ENCODE data around the gene KCTD2. TPM values are rescaled to one million over a fixed set of nuclear protein-coding genes. Genes with fewer than 3 reads are reported as not detected.
"Not testable (repeated sequence)": the region's sequence is repeated elsewhere in the genome, so short reads cannot be mapped to it uniquely, and the experiment has no call there.

Gene KCTD2
- total and polyA plus RNA-seq, 4 donors = 15.1 to 22.3 (median 19.4) TPM

GRCh38 chr17:75020331-75021110 lies 26.5 kb upstream of the KCTD2 start:
- no peaks in the 10 kb centered on the region for H3K4me1 ChIP-seq (ENCODE audit: control insufficient read depth in 5 of 5, insufficient read depth in 5 of 5, low read length in 5 of 5)
- no peak for TF ChIP-seq CTCF (IDR thresholded peaks at IDR 0.05; ENCODE audit: control extremely low read depth, extremely low read depth)

GRCh38 chr17:75024686-75025397 lies 22.2 kb upstream of the KCTD2 start:
- Histone ChIP-seq H3K4me3 (no peak overlapping the region), H3K36me3 (ENCODE audit: control insufficient read depth in 4 of 4, insufficient read depth in 4 of 4, low read length in 4 of 4) (peaks cover 6 to 25% (median 13%) of the 10 kb centered on the region in 4 donors), H3K4me1 (ENCODE audit: control insufficient read depth in 5 of 5, insufficient read depth in 5 of 5, low read length in 5 of 5) (no peaks in the 10 kb centered on the region), H3K9me3 (ENCODE audit: control insufficient read depth in 4 of 4, insufficient read depth in 3 of 4, low read length in 3 of 4) (no peaks in the 10 kb centered on the region), H3K27ac (ENCODE audit: low read depth in 1 of 2, low read length in 1 of 2) (no peak overlapping the region), H3K27me3 (ENCODE audit: control insufficient read depth in 3 of 3, insufficient read depth in 3 of 3, low read length in 2 of 3) (no peaks in the 10 kb centered on the region), H3K9ac (ENCODE audit: insufficient read depth in 1 of 2, low read length in 2 of 2) (no peak overlapping the region)
- no peak for DNase-seq
- no peak for TF ChIP-seq CTCF (IDR thresholded peaks at IDR 0.05; ENCODE audit: control extremely low read depth, extremely low read depth)
- 66 to 79% methylated on average over 10 of the region's 10 CpGs for WGBS, 2 donors
- no peak for ATAC-seq (ENCODE audit: insufficient read depth, low FRiP score)

More at GRCh38 chr17:75020331-75021110, 26.5 kb upstream of the KCTD2 start:
- Histone ChIP-seq H3K9ac (ENCODE audit: insufficient read depth in 1 of 2, low read length in 2 of 2) (no peak overlapping the region), H3K36me3 (ENCODE audit: control insufficient read depth in 4 of 4, insufficient read depth in 4 of 4, low read length in 4 of 4) (peaks cover 12 to 33% (median 18%) of the 10 kb centered on the region in 4 donors), H3K4me3 (no peak overlapping the region), H3K9me3 (ENCODE audit: control insufficient read depth in 4 of 4, insufficient read depth in 3 of 4, low read length in 3 of 4) (no peaks in the 10 kb centered on the region), H3K27me3 (ENCODE audit: control insufficient read depth in 3 of 3, insufficient read depth in 3 of 3, low read length in 2 of 3) (no peaks in the 10 kb centered on the region), H3K27ac (ENCODE audit: low read depth in 1 of 2, low read length in 1 of 2) (no peak overlapping the region)
- DNase-seq (no peak), ATAC-seq (ENCODE audit: insufficient read depth, low FRiP score) (no peak)
- WGBS, 2 donors = 91 to 96% methylated on average over 19 of the region's 19 CpGs

- H3K9me3 ChIP-seq (ENCODE audit: control insufficient read depth in 4 of 4, insufficient read depth in 3 of 4, low read length in 3 of 4); H3K4me3 ChIP-seq; DNase-seq; H3K27ac ChIP-seq (ENCODE audit: low read depth in 1 of 2, low read length in 1 of 2); H3K27me3 ChIP-seq (ENCODE audit: control insufficient read depth in 3 of 3, insufficient read depth in 3 of 3, low read length in 2 of 3); H3K9ac ChIP-seq (ENCODE audit: insufficient read depth in 1 of 2, low read length in 2 of 2); ATAC-seq (ENCODE audit: insufficient read depth, low FRiP score); H3K4me1 ChIP-seq (ENCODE audit: control insufficient read depth in 5 of 5, insufficient read depth in 5 of 5, low read length in 5 of 5): not testable (repeated sequence)
- 29 to 69% methylated on average over 9 of the region's 9 CpGs for WGBS, 2 donors
- H3K36me3 ChIP-seq (ENCODE audit: control insufficient read depth in 4 of 4, insufficient read depth in 4 of 4, low read length in 4 of 4) = peaks cover 6 to 23% (median 8%) of the 10 kb centered on the region in 4 donors
These were observed 21.7 kb upstream of the KCTD2 start for GRCh38 chr17:75025398-75025734.

- H3K36me3 ChIP-seq (ENCODE audit: control insufficient read depth in 4 of 4, insufficient read depth in 4 of 4, low read length in 4 of 4) = peaks cover 0 to 12% (median 1%) of the 10 kb centered on the region in 4 donors
- DNase-seq; H3K27ac ChIP-seq (ENCODE audit: low read depth in 1 of 2, low read length in 1 of 2); H3K4me3 ChIP-seq; ATAC-seq (ENCODE audit: insufficient read depth, low FRiP score); H3K9ac ChIP-seq (ENCODE audit: insufficient read depth in 1 of 2, low read length in 2 of 2); H3K9me3 ChIP-seq (ENCODE audit: control insufficient read depth in 4 of 4, insufficient read depth in 3 of 4, low read length in 3 of 4); H3K4me1 ChIP-seq (ENCODE audit: control insufficient read depth in 5 of 5, insufficient read depth in 5 of 5, low read length in 5 of 5); H3K27me3 ChIP-seq (ENCODE audit: control insufficient read depth in 3 of 3, insufficient read depth in 3 of 3, low read length in 2 of 3): not testable (repeated sequence)
- WGBS, 2 donors = 19 to 60% methylated on average over 2 of the region's 2 CpGs
These were observed 20.4 kb upstream of the KCTD2 start for GRCh38 chr17:75026650-75027049.

Measured in lung (tissue), 12 donors.